ENCODE measurements around the gene PPP1R3F. TPM values are rescaled to one million over a fixed set of nuclear protein-coding genes. Genes with fewer than 3 reads are reported as not detected.

PPP1R3F gene
- total RNA-seq, 2 experiments from 2014 or later = 5.1 to 5.3 TPM

GRCh38 chrX:49251325-49251724, 18.3 kb upstream of the PPP1R3F start:
- CTCF ChIA-PET (ENCODE audit: unreplicated experiment) = no interaction called here
- DNase-seq (ENCODE audit: low spot score) = no peak
- Histone ChIP-seq H2AFZ (ENCODE audit: low read length) (no peak overlapping the region), H3K9me2 (ENCODE audit: insufficient read depth, low read length) (no peaks in the 10 kb centered on the region), H3K4me1 (ENCODE audit: insufficient read depth, low read length, poor library complexity, severe bottlenecking) (no peaks in the 10 kb centered on the region), H3K9me3 (ENCODE audit: low read length) (no peaks in the 10 kb centered on the region), H4K20me1 (ENCODE audit: insufficient read depth, low read length) (no peaks in the 10 kb centered on the region), H3K4me2 (ENCODE audit: low read length) (no peak overlapping the region), H3K27ac (ENCODE audit: low read depth, low read length, poor library complexity, severe bottlenecking) (no peak overlapping the region), H3K79me2 (ENCODE audit: insufficient read depth, low read depth, low read length) (no peaks in the 10 kb centered on the region), H3K36me3 (ENCODE audit: insufficient read depth, low read length) (no peaks in the 10 kb centered on the region), H3K4me3 (ENCODE audit: low read depth, low read length, poor library complexity, severe bottlenecking) (no peak overlapping the region)
- POLR2A ChIA-PET = no interaction called here
- TF ChIP-seq EZH2phosphoT487 (IDR thresholded peaks at IDR 0.05; ENCODE audit: borderline replicate concordance, low read depth, low read length) (no peak), CTCF (conservative IDR thresholded peaks at IDR 0.05; ENCODE audit: low read length) (no peak)
- BruUV-seq (replicated peaks) = no TSS peak
- intact Hi-C loops (cut with micrococcal nuclease; ENCODE audit: unreplicated experiment) = no loop called here

GRCh38 chrX:49254639-49255038, 15.0 kb upstream of the PPP1R3F start:
- H4K20me1 ChIP-seq (ENCODE audit: insufficient read depth, low read length) = no peaks in the 10 kb centered on the region
- no peak for DNase-seq (ENCODE audit: low spot score)
- BruUV-seq (replicated peaks) = no TSS peak
- H3K4me1 ChIP-seq (ENCODE audit: insufficient read depth, low read length, poor library complexity, severe bottlenecking) = peaks cover 7% of the 10 kb centered on the region
- H3K9me3 ChIP-seq (ENCODE audit: low read length) = no peaks in the 10 kb centered on the region
- TF ChIP-seq EZH2phosphoT487 (IDR thresholded peaks at IDR 0.05; ENCODE audit: borderline replicate concordance, low read depth, low read length) (no peak), CTCF (conservative IDR thresholded peaks at IDR 0.05; ENCODE audit: low read length) (no peak)
- no peak overlapping the region for H3K4me3 ChIP-seq (ENCODE audit: low read depth, low read length, poor library complexity, severe bottlenecking)
- H3K9me2 ChIP-seq (ENCODE audit: insufficient read depth, low read length) = no peaks in the 10 kb centered on the region
- ChIA-PET CTCF (ENCODE audit: unreplicated experiment) (no interaction called here), POLR2A (no interaction called here)
- no peaks in the 10 kb centered on the region for H3K36me3 ChIP-seq (ENCODE audit: insufficient read depth, low read length)
- no peak overlapping the region for H3K4me2 ChIP-seq (ENCODE audit: low read length)
- intact Hi-C loops (cut with micrococcal nuclease; ENCODE audit: unreplicated experiment) = no loop called here
- no peaks in the 10 kb centered on the region for H3K79me2 ChIP-seq (ENCODE audit: insufficient read depth, low read depth, low read length)
- H3K27ac ChIP-seq (ENCODE audit: low read depth, low read length, poor library complexity, severe bottlenecking) = no peak overlapping the region
- no peak overlapping the region for H2AFZ ChIP-seq (ENCODE audit: low read length)

GRCh38 chrX:49256268-49256995, 13.2 kb upstream of the PPP1R3F start:
- CTCF ChIA-PET (ENCODE audit: unreplicated experiment) = no interaction called here

More at GRCh38 chrX:49256268-49256995, 13.2 kb upstream of the PPP1R3F start:
- H3K79me2 ChIP-seq (ENCODE audit: insufficient read depth, low read depth, low read length) = no peaks in the 10 kb centered on the region
- H3K9me2 ChIP-seq (ENCODE audit: insufficient read depth, low read length) = no peaks in the 10 kb centered on the region
- H3K9me3 ChIP-seq (ENCODE audit: low read length) = no peaks in the 10 kb centered on the region
- no peak overlapping the region for H3K4me2 ChIP-seq (ENCODE audit: low read length)
- POLR2A ChIA-PET = interaction anchor here (0.6 to 1.4 kb wide), 3 partner anchors 11 to 427 kb away, joined by 3 to 4 read pairs (median 3); no protein-coding TSS in a partner anchor
- H4K20me1 ChIP-seq (ENCODE audit: insufficient read depth, low read length) = no peaks in the 10 kb centered on the region
- H3K36me3 ChIP-seq (ENCODE audit: insufficient read depth, low read length) = no peaks in the 10 kb centered on the region
- H2AFZ ChIP-seq (ENCODE audit: low read length) = no peak overlapping the region
- no TSS peak for BruUV-seq (replicated peaks)
- TF ChIP-seq CTCF (conservative IDR thresholded peaks at IDR 0.05; ENCODE audit: low read length) (no peak), EZH2phosphoT487 (IDR thresholded peaks at IDR 0.05; ENCODE audit: borderline replicate concordance, low read depth, low read length) (no peak)
- no peak overlapping the region for H3K27ac ChIP-seq (ENCODE audit: low read depth, low read length, poor library complexity, severe bottlenecking)
- no peak overlapping the region for H3K4me3 ChIP-seq (ENCODE audit: low read depth, low read length, poor library complexity, severe bottlenecking)
- DNase-seq (ENCODE audit: low spot score) = no peak
- intact Hi-C loops (cut with micrococcal nuclease; ENCODE audit: unreplicated experiment) = no loop called here
- peaks cover 7% of the 10 kb centered on the region for H3K4me1 ChIP-seq (ENCODE audit: insufficient read depth, low read length, poor library complexity, severe bottlenecking)

Data from OCI-LY7 (cell line).